Stimulated activated CD4-positive, alpha-beta T cell treated with anti-CD3 and anti-CD28 coated beads, TNF-alpha, amount 100 ng/mL, for 48 hours (primary cell): Measurements from ENCODE around the gene MAN1A1.
A peak's percentile ranks its signal among the peaks of the same experiment; 100 is the strongest.
"Not testable (repeated sequence)": the region's sequence is repeated elsewhere in the genome, so short reads cannot be mapped to it uniquely, and the experiment has no call there.

ENCODE experiments used
- DNase-seq, 3 donors: peaks; one replicate each; pipeline ENCODE4 v3.0.0-alpha.2; 2020; ENCODE audit warnings: low read depth in 3 of 3

MAN1A1 gene

GRCh38 chr6:119303164-119303887, 46.2 kb downstream of the MAN1A1 start:
- DNase-seq = no peak

- no peak for DNase-seq
These were observed 48.1 kb downstream of the MAN1A1 start for GRCh38 chr6:119301429-119301828.

- DNase-seq = no peak
These were observed 49.9 kb downstream of the MAN1A1 start for GRCh38 chr6:119299694-119300093.

- DNase-seq = no peak
These were observed 52.5 kb downstream of the MAN1A1 start for GRCh38 chr6:119297049-119297448.

- DNase-seq = no peak
These were observed 53.2 kb downstream of the MAN1A1 start for GRCh38 chr6:119296036-119297035.

- DNase-seq = no peak
These were observed 54.6 kb downstream of the MAN1A1 start for GRCh38 chr6:119294984-119295383.

GRCh38 chr6:119291060-119291459, 58.5 kb downstream of the MAN1A1 start:
- DNase-seq = not testable (repeated sequence)

GRCh38 chr6:119290306-119290705, 59.3 kb downstream of the MAN1A1 start:
- DNase-seq = no peak

- no peak for DNase-seq
These were observed 59.9 kb downstream of the MAN1A1 start for GRCh38 chr6:119289651-119290050.

GRCh38 chr6:119285908-119286625, 63.5 kb downstream of the MAN1A1 start:
- DNase-seq = no peak

- DNase-seq = peak in 2 of 3 donors; percentile 6 to 10
These were observed 64.6 kb downstream of the MAN1A1 start for GRCh38 chr6:119284861-119285521.

- no peak for DNase-seq
These were observed 65.5 kb downstream of the MAN1A1 start for GRCh38 chr6:119283979-119284545.

GRCh38 chr6:119283214-119283613, 66.3 kb downstream of the MAN1A1 start:
- no peak for DNase-seq

GRCh38 chr6:119280668-119281067, 68.9 kb downstream of the MAN1A1 start:
- DNase-seq = no peak

GRCh38 chr6:119280080-119280479, 69.5 kb downstream of the MAN1A1 start:
- no peak for DNase-seq

GRCh38 chr6:119278625-119279024, 70.9 kb downstream of the MAN1A1 start:
- DNase-seq = no peak

GRCh38 chr6:119277052-119277451, 72.5 kb downstream of the MAN1A1 start:
- DNase-seq = no peak

GRCh38 chr6:119276211-119276610, 73.3 kb downstream of the MAN1A1 start:
- no peak for DNase-seq

GRCh38 chr6:119274197-119274595, 75.4 kb downstream of the MAN1A1 start:
- DNase-seq = no peak

GRCh38 chr6:119273272-119274196, 76.0 kb downstream of the MAN1A1 start:
- no peak for DNase-seq
